Cardiac fibroblast (primary cell): ENCODE results near the gene SMAD3.
"Not testable (repeated sequence)": the region's sequence is repeated elsewhere in the genome, so short reads cannot be mapped to it uniquely, and the experiment has no call there.

Source experiments
- DNase-seq, 2 donors: peaks; one replicate each; pipeline versions ENCODE4 v3.0.0 to v3.0.0-alpha.2; 2010; ENCODE audit warnings: low read depth in 2 of 2
- H3K4me3 ChIP-seq, 2 donors: replicated peaks in 1 of 2; 1 replicate in 1 of 2; 2 replicates in 1 of 2; pipeline ENCODE4 v1.5.1; 2011; ENCODE audit warnings: low read depth in 2 of 2, low read length in 2 of 2, mild to moderate bottlenecking in 2 of 2, moderate library complexity in 1 of 2
- TF ChIP-seq, protein P1 (sequence below): IDR thresholded peaks from one replicate; pipeline ENCODE4 v1.5.1; 2011; ENCODE audit warnings: low read depth, mild to moderate bottlenecking, low read length, inconsistent platforms

SMAD3 gene

GRCh38 chr15:67119238-67119846, 53.9 kb downstream of the SMAD3 start:
- TF ChIP-seq, protein P1, sequence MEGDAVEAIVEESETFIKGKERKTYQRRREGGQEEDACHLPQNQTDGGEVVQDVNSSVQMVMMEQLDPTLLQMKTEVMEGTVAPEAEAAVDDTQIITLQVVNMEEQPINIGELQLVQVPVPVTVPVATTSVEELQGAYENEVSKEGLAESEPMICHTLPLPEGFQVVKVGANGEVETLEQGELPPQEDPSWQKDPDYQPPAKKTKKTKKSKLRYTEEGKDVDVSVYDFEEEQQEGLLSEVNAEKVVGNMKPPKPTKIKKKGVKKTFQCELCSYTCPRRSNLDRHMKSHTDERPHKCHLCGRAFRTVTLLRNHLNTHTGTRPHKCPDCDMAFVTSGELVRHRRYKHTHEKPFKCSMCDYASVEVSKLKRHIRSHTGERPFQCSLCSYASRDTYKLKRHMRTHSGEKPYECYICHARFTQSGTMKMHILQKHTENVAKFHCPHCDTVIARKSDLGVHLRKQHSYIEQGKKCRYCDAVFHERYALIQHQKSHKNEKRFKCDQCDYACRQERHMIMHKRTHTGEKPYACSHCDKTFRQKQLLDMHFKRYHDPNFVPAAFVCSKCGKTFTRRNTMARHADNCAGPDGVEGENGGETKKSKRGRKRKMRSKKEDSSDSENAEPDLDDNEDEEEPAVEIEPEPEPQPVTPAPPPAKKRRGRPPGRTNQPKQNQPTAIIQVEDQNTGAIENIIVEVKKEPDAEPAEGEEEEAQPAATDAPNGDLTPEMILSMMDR: no peak
- no peak overlapping the region for H3K4me3 ChIP-seq
- DNase-seq: no peak

DNA sequence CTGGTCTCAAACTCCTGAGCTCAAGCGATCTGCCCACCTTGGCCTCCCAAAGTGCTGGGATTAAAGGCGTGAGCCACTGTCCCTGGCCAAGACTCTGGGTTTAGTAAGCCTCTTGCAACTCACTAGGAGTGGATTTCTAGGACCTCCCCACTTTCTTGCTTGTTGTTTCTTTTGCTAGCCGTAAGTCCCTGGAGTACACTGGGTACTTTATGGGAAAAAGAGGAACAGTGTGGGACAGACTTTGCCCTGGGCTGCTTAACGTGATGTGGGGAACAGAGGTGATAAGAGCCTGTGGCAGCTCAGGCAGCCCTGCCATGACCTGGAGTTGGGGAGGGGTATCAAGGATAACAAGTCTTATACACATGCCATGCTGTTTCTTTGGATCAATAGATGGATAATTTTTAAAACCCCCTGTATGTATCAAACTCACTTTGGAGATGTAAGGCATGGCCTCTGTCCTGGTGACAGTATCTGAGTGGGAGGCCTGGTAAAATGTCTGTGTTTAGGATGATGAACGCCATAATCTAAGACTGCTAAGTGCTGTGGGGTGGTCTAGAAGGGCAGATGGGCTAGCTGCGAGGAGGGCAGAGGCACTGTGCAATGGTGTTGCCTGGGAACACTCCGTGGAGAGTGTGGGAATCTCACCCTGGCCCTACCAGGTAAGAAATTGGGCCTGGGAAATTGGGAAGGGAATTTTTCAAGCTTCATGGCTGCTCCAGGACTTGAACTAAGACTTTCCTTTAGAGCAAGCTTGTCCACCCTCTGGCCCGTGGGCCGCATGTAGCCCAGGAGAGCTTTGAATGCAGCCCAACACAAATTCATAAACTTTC, 54.8 kb downstream of the SMAD3 start:
- H3K4me3 ChIP-seq: no peak overlapping the region
- DNase-seq: no peak
- TF ChIP-seq, protein P1: no peak

- no peak overlapping the region for H3K4me3 ChIP-seq
- peak; percentile 95 for DNase-seq
- TF ChIP-seq, protein P1: no peak
Measured at GRCh38 chr15:67120839-67121643, 55.6 kb downstream of the SMAD3 start.

DNA sequence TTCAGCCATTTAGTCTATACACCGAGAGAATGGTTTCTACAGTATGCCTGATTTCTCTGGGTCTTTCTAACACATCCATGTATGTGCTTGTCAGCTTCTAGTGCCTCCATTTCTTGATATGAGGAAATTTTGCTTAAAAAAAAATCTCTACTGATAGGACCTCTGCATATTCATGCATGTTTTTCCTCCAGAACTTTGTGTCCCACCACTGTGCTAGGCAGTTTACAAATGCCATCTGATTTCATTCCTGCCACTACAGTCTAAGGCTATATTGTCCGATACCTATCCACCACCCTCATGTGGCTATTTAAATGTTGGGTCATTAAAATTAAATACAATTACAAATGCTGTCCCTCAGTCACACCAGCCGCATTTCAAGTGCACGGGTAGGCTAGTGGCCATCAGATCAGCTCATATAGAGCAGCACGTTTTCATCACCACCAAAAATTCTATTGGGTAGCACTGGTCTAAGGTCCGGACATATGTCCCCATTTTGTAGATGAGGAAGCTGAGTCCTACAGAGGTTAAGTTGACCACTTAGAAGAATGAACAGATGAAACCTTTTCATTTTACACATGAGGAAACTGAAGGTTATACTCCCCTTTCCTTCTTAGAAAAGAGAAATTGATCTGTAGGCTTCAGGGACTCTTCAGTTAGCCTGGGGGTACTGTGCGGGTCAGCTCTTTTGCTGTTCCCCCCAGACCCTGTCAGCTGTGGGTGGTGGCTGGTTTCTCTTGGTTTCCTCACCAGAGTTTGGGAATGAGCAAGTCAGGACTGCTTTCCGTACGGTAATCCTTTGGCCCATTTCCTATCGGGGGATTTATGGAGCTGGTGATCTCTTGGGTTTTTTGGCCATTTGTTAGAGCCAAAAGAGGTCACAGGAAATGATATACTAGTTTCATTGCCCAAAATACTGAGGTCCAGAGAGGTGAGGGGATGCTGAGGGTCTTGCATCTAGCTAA, 56.5 kb downstream of the SMAD3 start:
- TF ChIP-seq, protein P1: no peak
- no peak overlapping the region for H3K4me3 ChIP-seq
- no peak for DNase-seq

DNA sequence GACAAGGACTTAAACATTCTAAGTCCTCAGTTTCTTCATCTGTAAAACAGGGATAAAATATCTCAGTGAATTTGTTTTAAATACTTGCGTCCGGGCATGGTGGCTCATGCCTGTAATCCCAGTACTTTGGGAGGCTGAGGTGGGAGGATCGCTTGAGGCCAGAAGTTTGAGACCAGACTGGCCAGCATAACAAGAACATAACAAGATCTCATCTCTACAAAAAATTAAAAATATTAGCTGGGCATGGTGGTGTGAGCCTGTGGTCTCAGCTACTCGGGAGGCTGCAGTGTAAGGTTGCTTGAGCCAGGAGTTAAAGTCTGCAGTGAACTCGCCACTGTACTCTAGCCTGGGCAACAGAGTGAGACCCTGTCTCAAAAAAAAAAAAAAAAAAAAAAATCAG, 57.4 kb downstream of the SMAD3 start:
- H3K4me3 ChIP-seq, DNase-seq: not testable (repeated sequence)

- not testable (repeated sequence) for DNase-seq, H3K4me3 ChIP-seq
Measured at GRCh38 chr15:67123291-67123690, 57.9 kb downstream of the SMAD3 start.

- TF ChIP-seq, protein P1: no peak
- no peak for DNase-seq
- H3K4me3 ChIP-seq: no peak overlapping the region
Measured at GRCh38 chr15:67124111-67124510, 58.7 kb downstream of the SMAD3 start.
